OCI-LY3 (cell line): ENCODE measurements around the gene FGGY.

Experiments used
- H2AFZ ChIP-seq: fragments of 200-600, 300-600 bp; shearing (Covaris generic); 2 replicates; pipeline ENCODE4 v1.6.0; 2014; ENCODE audit warnings: antibody characterized with exemption, low read depth, low read length
- H3K27ac ChIP-seq: fragments of 200-600, 300-600 bp; sonication (generic); 2 replicates; pipeline ENCODE4 v1.5.1; 2014; ENCODE audit warnings: mild to moderate bottlenecking, low read length, moderate library complexity, mixed read lengths
- H3K27me3 ChIP-seq: fragments of 200-600, 300-600 bp; sonication (generic); 2 replicates; pipeline ENCODE4 v1.6.1; 2014; ENCODE audit warnings: low read depth, low read length, mixed read lengths
- H3K36me3 ChIP-seq: fragments of 200-600, 300-600 bp; sonication (generic); replicated peaks from 2 replicates; pipeline ENCODE3; 2014; ENCODE audit warnings: low read depth, low read length, mixed read lengths
- H3K4me1 ChIP-seq: fragments of 300-600, 200-600 bp; sonication (generic); 2 replicates; pipeline ENCODE4 v1.6.1; 2014; ENCODE audit warnings: low read length, mixed read lengths
- H3K4me2 ChIP-seq: fragments of 200-600, 300-600 bp; sonication (generic); 2 replicates; pipeline ENCODE4 v1.6.1; 2014; ENCODE audit warnings: low read length, mixed read lengths
- H3K4me3 ChIP-seq: fragments of 300-600, 200-600 bp; sonication (generic); 2 replicates; pipeline ENCODE4 v1.5.1; 2014; ENCODE audit warnings: antibody characterized with exemption, mild to moderate bottlenecking, low read length, moderate library complexity
- H3K79me2 ChIP-seq: fragments of 300-600, 200-600 bp; shearing (Covaris generic); 2 replicates; pipeline ENCODE4 v1.6.1; 2014; ENCODE audit warnings: mild to moderate bottlenecking, low read length, mixed read lengths
- H3K9ac ChIP-seq: fragments of 300-600, 200-600 bp; shearing (Covaris generic); 2 replicates; pipeline ENCODE4 v1.6.0; 2014; ENCODE audit warnings: mild to moderate bottlenecking, low read length, moderate library complexity
- H3K9me3 ChIP-seq: fragments of 200-600, 300-600 bp; shearing (Covaris generic); 2 replicates; pipeline ENCODE4 v1.6.1; 2014; ENCODE audit warnings: low read length, mixed read lengths; ENCODE audit not compliant: insufficient read depth
- H4K20me1 ChIP-seq: fragments of 200-600, 300-600 bp; sonication (generic); 2 replicates; pipeline ENCODE4 v1.6.1; 2016; ENCODE audit warnings: low read length, mixed read lengths; ENCODE audit not compliant: insufficient read depth
- CTCF ChIP-seq: fragments of 200-600, 300-600 bp; sonication (generic); IDR thresholded peaks from 2 replicates; pipeline ENCODE4 v1.5.1; 2014; ENCODE audit warnings: antibody characterized with exemption, low read length, low read depth
- EZH2phosphoT487 ChIP-seq: fragments of 200-600 bp; shearing (Covaris generic); IDR thresholded peaks from 2 replicates; pipeline ENCODE4 v1.6.1; 2018; ENCODE audit warnings: antibody characterized with exemption, mixed run types, low read depth

The FGGY gene

GRCh38 chr1:59383963-59384362 is 87.1 kb downstream of the FGGY start:
- H3K4me2 ChIP-seq = no peak overlapping the region
- H3K36me3 ChIP-seq = no peaks in the 10 kb centered on the region
- peaks cover 6% of the 10 kb centered on the region for H3K4me1 ChIP-seq
- H3K9ac ChIP-seq = no peak overlapping the region
- H3K4me3 ChIP-seq = no peak overlapping the region
- H2AFZ ChIP-seq = no peak overlapping the region
- H3K27me3 ChIP-seq = no peaks in the 10 kb centered on the region
- H3K9me3 ChIP-seq = no peaks in the 10 kb centered on the region
- TF ChIP-seq CTCF (no peak), EZH2phosphoT487 (no peak)
- H4K20me1 ChIP-seq = no peaks in the 10 kb centered on the region
- no peak overlapping the region for H3K27ac ChIP-seq
- H3K79me2 ChIP-seq = no peaks in the 10 kb centered on the region

- no peaks in the 10 kb centered on the region for H3K36me3 ChIP-seq
- H3K4me3 ChIP-seq = no peak overlapping the region
- TF ChIP-seq CTCF = no peak
- no peaks in the 10 kb centered on the region for H3K79me2 ChIP-seq
- H3K4me2 ChIP-seq = no peak overlapping the region
- no peaks in the 10 kb centered on the region for H4K20me1 ChIP-seq
- no peaks in the 10 kb centered on the region for H3K27me3 ChIP-seq
- H3K9me3 ChIP-seq = no peaks in the 10 kb centered on the region
- H3K27ac ChIP-seq = no peak overlapping the region
- H3K4me1 ChIP-seq = peaks cover 6% of the 10 kb centered on the region
- H2AFZ ChIP-seq = no peak overlapping the region
- H3K9ac ChIP-seq = no peak overlapping the region
Measured at GRCh38 chr1:59384443-59384842, 87.5 kb downstream of the FGGY start.

GRCh38 chr1:59388191-59388590 is 91.3 kb downstream of the FGGY start:
- no peak for TF ChIP-seq CTCF
- TF ChIP-seq EZH2phosphoT487 = no peak
- no peak overlapping the region for H2AFZ ChIP-seq

GRCh38 chr1:59389847-59390246 is 93.0 kb downstream of the FGGY start:
- TF ChIP-seq CTCF = no peak
- no peak for TF ChIP-seq EZH2phosphoT487
- no peak overlapping the region for H3K9ac ChIP-seq

More at GRCh38 chr1:59388191-59388590, 91.3 kb downstream of the FGGY start:
- H4K20me1 ChIP-seq = no peaks in the 10 kb centered on the region
- H3K36me3 ChIP-seq = no peaks in the 10 kb centered on the region
- no peak overlapping the region for H3K9ac ChIP-seq
- no peak overlapping the region for H3K4me2 ChIP-seq
- H3K4me3 ChIP-seq = no peak overlapping the region
- H3K27ac ChIP-seq = no peak overlapping the region
- no peaks in the 10 kb centered on the region for H3K9me3 ChIP-seq
- no peaks in the 10 kb centered on the region for H3K79me2 ChIP-seq
- peaks cover 22% of the 10 kb centered on the region for H3K4me1 ChIP-seq
- no peaks in the 10 kb centered on the region for H3K27me3 ChIP-seq

More at GRCh38 chr1:59389847-59390246, 93.0 kb downstream of the FGGY start:
- Histone ChIP-seq H3K4me3 (no peak overlapping the region), H3K4me2 (no peak overlapping the region), H3K36me3 (no peaks in the 10 kb centered on the region), H3K79me2 (no peaks in the 10 kb centered on the region), H2AFZ (no peak overlapping the region), H4K20me1 (no peaks in the 10 kb centered on the region), H3K4me1 (peaks cover 16% of the 10 kb centered on the region), H3K27me3 (no peaks in the 10 kb centered on the region), H3K9me3 (no peaks in the 10 kb centered on the region), H3K27ac (no peak overlapping the region)
